GM18520 (cell line): ENCODE data around the gene PAQR8.
A peak's percentile ranks its signal among the peaks of the same experiment; 100 is the strongest.

Source experiments
- ATAC-seq: cut with Tn5 transposase; IDR thresholded peaks from one replicate; pipeline ENCODE4 v1.9.1; 2021; ENCODE audit not compliant: unreplicated experiment

PAQR8 gene

GRCh38 chr6:52347818-52348217 lies 14.1 kb upstream of the PAQR8 start:
- ATAC-seq, result no peak

- ATAC-seq, result no peak
Observed at GRCh38 chr6:52351879-52352238, 10.1 kb upstream of the PAQR8 start.

- ATAC-seq, result peak; percentile 76
Observed at GRCh38 chr6:52352239-52353018, 9.5 kb upstream of the PAQR8 start.

- ATAC-seq, result no peak
Observed at GRCh38 chr6:52356017-52356416, 5.9 kb upstream of the PAQR8 start.

- no peak for ATAC-seq
Observed at GRCh38 chr6:52359403-52359802, 2.5 kb upstream of the PAQR8 start.

- no peak for ATAC-seq
Observed at GRCh38 chr6:52360028-52360427, 1.9 kb upstream of the PAQR8 start.

GRCh38 chr6:52360601-52361413 lies 1.1 kb upstream of the PAQR8 start:
- no peak for ATAC-seq

GRCh38 chr6:52361414-52361944 lies 472 bp upstream of the PAQR8 start:
- no peak for ATAC-seq

- peak; percentile 17 for ATAC-seq
Observed at GRCh38 chr6:52362443-52363227, 684 bp downstream of the PAQR8 start.

- ATAC-seq, result no peak
Observed at GRCh38 chr6:52363228-52363867, 1.4 kb downstream of the PAQR8 start.

- ATAC-seq, result no peak
Observed at GRCh38 chr6:52364480-52365166, 2.7 kb downstream of the PAQR8 start.

GRCh38 chr6:52365317-52365716 lies 3.4 kb downstream of the PAQR8 start:
- ATAC-seq, result no peak

GRCh38 chr6:52365866-52366540 lies 4.1 kb downstream of the PAQR8 start:
- no peak for ATAC-seq

GRCh38 chr6:52368002-52368401 lies 6.1 kb downstream of the PAQR8 start:
- no peak for ATAC-seq

GRCh38 chr6:52369234-52369633 lies 7.3 kb downstream of the PAQR8 start:
- no peak for ATAC-seq

- ATAC-seq, result no peak
Observed at GRCh38 chr6:52371656-52372191, 9.8 kb downstream of the PAQR8 start.

- no peak for ATAC-seq
Observed at GRCh38 chr6:52373151-52373690, 11.3 kb downstream of the PAQR8 start.

- ATAC-seq, result no peak
Observed at GRCh38 chr6:52374247-52374646, 12.3 kb downstream of the PAQR8 start.
